ENCODE results near the gene SNRPD3.
"Not testable (repeated sequence)": the region's sequence is repeated elsewhere in the genome, so short reads cannot be mapped to it uniquely, and the experiment has no call there.

The SNRPD3 gene

GRCh38 chr22:24587948-24588347 lies 32.1 kb downstream of the SNRPD3 start:
- no peak overlapping the region for H3K4me3 ChIP-seq (ENCODE audit: low read length)
- DNase-seq (ENCODE audit: low read depth, low spot score): no peak

- H3K4me3 ChIP-seq (ENCODE audit: low read length): no peak overlapping the region
- DNase-seq (ENCODE audit: low read depth, low spot score): no peak
These were observed 32.6 kb downstream of the SNRPD3 start for GRCh38 chr22:24588381-24588756.

GRCh38 chr22:24588757-24589481 lies 33.1 kb downstream of the SNRPD3 start:
- no peak for DNase-seq (ENCODE audit: low read depth, low spot score)
- no peak overlapping the region for H3K4me3 ChIP-seq (ENCODE audit: low read length)

- H3K4me3 ChIP-seq (ENCODE audit: low read length): no peak overlapping the region
- no peak for DNase-seq (ENCODE audit: low read depth, low spot score)
These were observed 33.8 kb downstream of the SNRPD3 start for GRCh38 chr22:24589518-24590030.

- DNase-seq (ENCODE audit: low read depth, low spot score): no peak
- no peak overlapping the region for H3K4me3 ChIP-seq (ENCODE audit: low read length)
These were observed 34.9 kb downstream of the SNRPD3 start for GRCh38 chr22:24590596-24591173.

- no peak overlapping the region for H3K4me3 ChIP-seq (ENCODE audit: low read length)
- DNase-seq (ENCODE audit: low read depth, low spot score): no peak
These were observed 35.6 kb downstream of the SNRPD3 start for GRCh38 chr22:24591286-24591830.

GRCh38 chr22:24592058-24592850 lies 36.5 kb downstream of the SNRPD3 start:
- no peak for DNase-seq (ENCODE audit: low read depth, low spot score)
- H3K4me3 ChIP-seq (ENCODE audit: low read length): no peak overlapping the region

GRCh38 chr22:24592851-24593558 lies 37.2 kb downstream of the SNRPD3 start, which contains the start of gene LRRC75B:
Gene LRRC75B (minus strand): TSS chr22:24593073. CDS start chr22:24593039, 34 bp downstream.
- no peak for DNase-seq (ENCODE audit: low read depth, low spot score)
- H3K4me3 ChIP-seq (ENCODE audit: low read length): no peak within 1 kb of the TSS

- not testable (repeated sequence) for H3K4me3 ChIP-seq (ENCODE audit: low read length); DNase-seq (ENCODE audit: low read depth, low spot score)
These were observed 37.7 kb downstream of the SNRPD3 start for GRCh38 chr22:24593559-24593835.

GRCh38 chr22:24593836-24594568 lies 38.2 kb downstream of the SNRPD3 start:
- no peak overlapping the region for H3K4me3 ChIP-seq (ENCODE audit: low read length)
- no peak for DNase-seq (ENCODE audit: low read depth, low spot score)

GRCh38 chr22:24594569-24595120 lies 38.8 kb downstream of the SNRPD3 start:
- DNase-seq (ENCODE audit: low read depth, low spot score): no peak
- H3K4me3 ChIP-seq (ENCODE audit: low read length): no peak overlapping the region

GRCh38 chr22:24595228-24595627 lies 39.4 kb downstream of the SNRPD3 start:
- no peak for DNase-seq (ENCODE audit: low read depth, low spot score)
- H3K4me3 ChIP-seq (ENCODE audit: low read length): no peak overlapping the region

GRCh38 chr22:24595863-24596262 lies 40.1 kb downstream of the SNRPD3 start:
- no peak for DNase-seq (ENCODE audit: low read depth, low spot score)
- no peak overlapping the region for H3K4me3 ChIP-seq (ENCODE audit: low read length)

- DNase-seq (ENCODE audit: low read depth, low spot score); H3K4me3 ChIP-seq (ENCODE audit: low read length): not testable (repeated sequence)
These were observed 41.3 kb downstream of the SNRPD3 start for GRCh38 chr22:24597076-24597475.

- H3K4me3 ChIP-seq (ENCODE audit: low read length): no peak overlapping the region
- no peak for DNase-seq (ENCODE audit: low read depth, low spot score)
These were observed 43.7 kb downstream of the SNRPD3 start for GRCh38 chr22:24599514-24599913.

- H3K4me3 ChIP-seq (ENCODE audit: low read length); DNase-seq (ENCODE audit: low read depth, low spot score): not testable (repeated sequence)
These were observed 44.3 kb downstream of the SNRPD3 start for GRCh38 chr22:24599958-24600715.

GRCh38 chr22:24601217-24602104 lies 45.7 kb downstream of the SNRPD3 start:
- H3K4me3 ChIP-seq (ENCODE audit: low read length): no peak overlapping the region
- no peak for DNase-seq (ENCODE audit: low read depth, low spot score)
